C4-2B (cell line): ENCODE results near the gene ACHE.

ENCODE experiments used
- CTCF ChIP-seq: fragments of 450-650 bp; conservative IDR thresholded peaks from 2 replicates; pipeline ENCODE4 v1.5.1; 2017; ENCODE audit warnings: mild to moderate bottlenecking
- ZFX ChIP-seq: fragments of 450-650 bp; IDR thresholded peaks from 2 replicates; pipeline ENCODE4 v1.6.1; 2017

DNA sequence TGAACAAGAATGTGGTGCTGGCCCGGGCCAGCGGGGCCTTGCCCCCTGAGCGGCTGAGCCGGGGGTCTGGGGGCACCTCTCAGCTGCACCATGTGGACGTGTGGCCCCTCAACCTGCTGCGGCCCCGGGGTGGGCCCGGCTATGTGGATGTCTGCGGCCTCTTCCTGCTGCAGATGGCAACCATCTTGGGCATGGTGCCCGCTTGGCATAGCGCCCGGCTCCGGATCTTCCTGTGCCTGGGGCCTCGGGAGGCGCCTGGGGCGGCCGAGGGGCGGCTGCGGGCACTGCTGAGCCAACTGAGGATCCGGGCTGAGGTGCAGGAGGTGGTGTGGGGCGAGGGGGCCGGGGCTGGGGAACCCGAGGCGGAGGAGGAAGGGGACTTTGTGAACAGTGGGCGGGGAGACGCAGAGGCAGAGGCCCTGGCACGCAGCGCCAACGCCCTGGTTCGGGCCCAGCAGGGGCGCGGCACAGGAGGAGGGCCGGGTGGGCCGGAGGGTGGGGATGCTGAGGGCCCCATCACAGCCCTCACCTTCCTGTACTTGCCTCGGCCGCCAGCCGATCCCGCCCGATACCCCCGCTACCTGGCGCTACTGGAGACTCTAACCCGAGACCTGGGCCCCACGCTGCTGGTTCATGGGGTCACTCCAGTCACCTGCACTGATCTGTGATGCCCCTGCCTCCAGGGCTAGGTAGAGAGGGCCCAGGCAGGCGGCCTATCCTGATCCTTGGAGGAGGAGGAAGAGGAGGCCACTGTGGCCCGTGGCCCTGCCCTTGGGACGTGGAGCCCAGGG, 29.6 kb downstream of the ACHE start:
- TF ChIP-seq CTCF (no peak), ZFX (peak; percentile 25; the same call in 1 of the 2 replicates)
